Rectal smooth muscle tissue (tissue), 1 donor: ENCODE measurements around the gene DPEP2NB.
"Not testable (repeated sequence)": the region's sequence is repeated elsewhere in the genome, so short reads cannot be mapped to it uniquely, and the experiment has no call there.

Experiments used
- H3K27ac ChIP-seq: one replicate; pipeline ENCODE4 v1.7.0; 2013; ENCODE audit warnings: low read depth, low read length, inconsistent platforms
- H3K27me3 ChIP-seq: one replicate; pipeline ENCODE4 v1.7.0; 2013; ENCODE audit warnings: low read length; ENCODE audit not compliant: control insufficient read depth, insufficient read depth
- H3K36me3 ChIP-seq: one replicate; pipeline ENCODE4 v1.7.0; 2013; ENCODE audit warnings: low read length; ENCODE audit not compliant: control insufficient read depth, insufficient read depth
- H3K4me1 ChIP-seq: one replicate; pipeline ENCODE4 v1.7.0; 2013; ENCODE audit warnings: low read length; ENCODE audit not compliant: control insufficient read depth, insufficient read depth
- H3K4me3 ChIP-seq: one replicate; pipeline ENCODE4 v1.7.0; 2013; ENCODE audit warnings: low read length
- H3K9ac ChIP-seq: one replicate; pipeline ENCODE4 v1.7.0; 2013; ENCODE audit warnings: low read length

DPEP2NB gene

DNA sequence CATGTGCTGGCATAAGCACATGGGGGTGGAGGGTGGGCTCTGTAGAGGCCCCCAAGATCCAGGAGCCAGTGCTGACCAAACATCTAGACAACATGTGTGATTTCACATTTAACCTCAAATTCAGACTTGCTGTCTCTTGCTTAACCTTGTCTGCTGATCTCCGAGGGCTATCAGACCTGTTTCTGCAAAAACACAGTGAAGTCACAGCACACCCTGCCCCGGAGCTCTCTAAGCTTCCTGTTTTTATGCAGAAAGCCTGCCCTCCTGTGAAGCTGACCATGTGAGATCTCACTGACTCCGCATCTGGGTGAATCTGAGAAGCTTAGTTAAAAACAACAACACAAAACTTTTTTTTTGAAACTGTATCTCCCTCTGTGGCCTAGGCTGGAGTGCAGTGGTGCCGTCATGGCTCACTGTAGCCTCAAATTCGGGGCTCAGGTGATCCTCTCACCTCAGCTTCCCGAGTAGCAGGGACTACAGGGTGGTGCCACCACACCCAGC, 9.9 kb downstream of the DPEP2NB start:
- H3K27ac ChIP-seq: no peak overlapping the region
- no peak overlapping the region for H3K9ac ChIP-seq
- H3K4me3 ChIP-seq: no peak overlapping the region
- H3K36me3 ChIP-seq: no peaks in the 10 kb centered on the region
- no peaks in the 10 kb centered on the region for H3K27me3 ChIP-seq
- H3K4me1 ChIP-seq: no peaks in the 10 kb centered on the region

DNA sequence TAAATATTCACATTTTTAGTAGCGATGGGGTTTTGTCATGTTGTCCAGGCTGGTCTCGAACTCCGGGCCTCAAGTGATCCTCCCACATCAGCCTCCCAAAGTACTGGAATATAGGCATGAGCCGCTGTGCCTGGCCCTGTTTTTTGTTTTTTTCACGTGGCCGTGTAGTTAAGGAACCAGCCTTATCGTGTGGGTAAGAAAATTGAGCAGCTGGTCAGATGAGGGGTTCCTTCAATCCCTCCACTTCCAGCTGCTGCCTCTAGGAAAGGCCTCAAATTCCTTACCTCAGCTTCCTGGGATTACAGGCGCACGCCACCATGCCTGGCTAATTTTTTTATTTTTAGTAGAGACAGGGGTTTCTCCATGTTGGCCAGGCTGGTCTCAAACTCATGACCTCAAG, 10.5 kb downstream of the DPEP2NB start:
- Histone ChIP-seq H3K4me1 (no peaks in the 10 kb centered on the region), H3K9ac (no peak overlapping the region), H3K27ac (no peak overlapping the region), H3K27me3 (no peaks in the 10 kb centered on the region), H3K4me3 (no peak overlapping the region), H3K36me3 (no peaks in the 10 kb centered on the region)

DNA sequence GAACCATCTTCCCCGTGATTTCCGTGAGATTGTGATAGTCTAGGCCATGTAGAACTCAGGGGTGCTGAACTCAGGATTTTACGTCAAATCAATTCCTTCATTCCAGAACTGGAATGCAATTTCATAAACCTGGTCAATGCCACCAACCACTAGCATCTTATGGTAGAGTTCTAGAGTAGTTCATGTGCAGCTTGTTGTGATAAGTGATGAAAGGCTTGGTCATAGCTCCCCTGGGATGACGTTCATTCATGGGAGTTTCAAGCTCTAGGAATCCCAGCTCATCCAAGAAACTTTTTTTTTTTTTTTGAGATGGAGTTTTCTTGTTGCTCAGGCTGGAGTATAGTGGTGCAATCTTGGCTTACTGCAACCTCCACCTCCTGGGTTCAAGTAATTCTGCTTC, 12.7 kb downstream of the DPEP2NB start:
- Histone ChIP-seq H3K4me1 (no peaks in the 10 kb centered on the region), H3K9ac (no peak overlapping the region), H3K27ac (no peak overlapping the region), H3K36me3 (no peaks in the 10 kb centered on the region), H3K27me3 (no peaks in the 10 kb centered on the region), H3K4me3 (no peak overlapping the region)

DNA sequence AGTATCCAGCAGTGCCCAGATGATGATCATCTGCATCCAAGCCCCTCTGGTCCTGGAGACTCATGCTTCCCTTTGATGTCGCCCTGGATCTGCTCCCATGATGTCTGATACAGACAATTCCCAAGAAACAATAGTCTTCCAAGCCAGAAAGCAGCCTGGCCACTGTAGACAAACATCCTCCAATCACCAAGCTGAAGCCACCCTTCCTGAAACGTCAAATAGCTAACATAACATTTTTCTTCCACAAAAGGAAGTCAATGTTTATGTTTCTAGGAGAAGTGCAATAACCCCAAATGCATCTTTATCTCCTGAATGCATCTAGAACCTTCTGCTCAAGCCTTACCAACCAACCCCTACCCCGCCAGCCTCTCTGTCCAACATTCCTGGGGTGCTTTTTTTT, 15.3 kb downstream of the DPEP2NB start:
- H3K4me1 ChIP-seq: no peaks in the 10 kb centered on the region
- peak overlapping the region; percentile 13 for H3K4me3 ChIP-seq
- H3K27me3 ChIP-seq: no peaks in the 10 kb centered on the region
- no peaks in the 10 kb centered on the region for H3K36me3 ChIP-seq
- H3K9ac ChIP-seq: no peak overlapping the region
- no peak overlapping the region for H3K27ac ChIP-seq

DNA sequence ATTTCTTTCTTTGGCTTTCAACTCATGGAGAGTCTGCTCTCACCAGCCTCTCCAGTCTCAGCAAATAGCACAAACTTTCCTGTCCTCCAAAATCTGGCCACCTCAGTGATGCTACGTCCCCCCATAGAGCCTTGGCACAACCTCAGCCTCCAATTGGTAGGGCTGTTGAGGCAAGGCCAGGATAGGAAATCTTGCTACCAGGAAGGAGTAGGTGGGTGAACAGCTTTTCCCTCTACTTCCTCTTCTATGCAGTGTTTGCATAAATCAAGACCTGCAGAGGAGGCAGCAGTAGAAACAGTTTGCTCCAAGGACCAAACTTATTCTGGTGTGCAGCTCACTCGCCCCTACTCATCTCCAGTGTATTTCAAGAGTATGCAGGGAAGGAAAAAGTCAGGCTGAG, 15.7 kb downstream of the DPEP2NB start:
- Histone ChIP-seq H3K36me3 (no peaks in the 10 kb centered on the region), H3K27ac (no peak overlapping the region), H3K4me1 (no peaks in the 10 kb centered on the region), H3K9ac (no peak overlapping the region), H3K27me3 (no peaks in the 10 kb centered on the region), H3K4me3 (peak overlapping the region; percentile 13)

DNA sequence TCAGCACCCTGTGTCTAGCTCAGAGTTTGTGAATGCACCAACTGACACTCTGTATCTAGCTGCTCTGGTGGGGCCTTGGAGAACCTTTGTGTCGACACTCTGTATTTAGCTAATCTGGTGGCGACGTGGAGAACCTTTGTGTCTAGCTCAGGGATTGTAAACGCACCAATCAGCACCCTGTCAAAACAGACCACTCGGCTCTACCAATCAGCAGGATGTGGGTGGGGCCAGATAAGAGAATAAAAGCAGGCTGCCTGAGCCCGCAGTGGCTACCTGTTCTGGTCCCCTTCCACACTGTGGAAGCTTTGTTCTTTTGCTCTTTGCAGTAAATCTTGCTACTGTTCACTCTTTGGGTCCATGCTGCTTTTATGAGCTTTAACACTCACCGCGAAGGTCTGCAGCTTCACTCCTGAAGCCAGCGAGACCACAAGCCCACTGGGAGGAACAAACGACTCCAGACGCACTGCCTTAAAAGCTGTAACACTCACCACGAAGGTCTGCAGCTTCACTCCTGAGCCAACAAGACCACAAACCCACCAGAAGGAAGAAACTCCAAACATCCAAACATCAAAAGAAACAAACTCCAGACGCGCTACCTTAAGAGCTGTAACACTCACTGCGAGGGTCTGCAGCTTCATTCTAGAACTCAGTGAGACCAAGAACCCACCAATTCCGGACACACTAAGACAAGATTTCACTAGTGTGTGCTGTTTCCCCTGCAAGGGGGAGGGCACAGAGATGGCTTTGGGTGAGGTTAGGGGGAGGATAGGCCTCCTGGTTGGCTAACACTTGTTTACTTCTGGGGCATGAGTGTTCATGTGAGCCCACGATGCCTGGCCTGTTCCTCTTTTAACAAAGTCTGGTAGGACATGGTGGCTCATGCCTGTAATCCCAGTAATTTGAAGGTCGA, 16.7 kb downstream of the DPEP2NB start, which contains the start of gene DPEP2:
Gene DPEP2, minus strand, starts transcription at position 706 of the 910 bp plus-strand sequence. CDS start 6,272 bp downstream, outside the sequence.
- not testable (repeated sequence) for H3K4me1 ChIP-seq, H3K9ac ChIP-seq, H3K36me3 ChIP-seq, H3K27me3 ChIP-seq, H3K27ac ChIP-seq
- peak within 1 kb of the TSS; percentile 36 for H3K4me3 ChIP-seq

DNA sequence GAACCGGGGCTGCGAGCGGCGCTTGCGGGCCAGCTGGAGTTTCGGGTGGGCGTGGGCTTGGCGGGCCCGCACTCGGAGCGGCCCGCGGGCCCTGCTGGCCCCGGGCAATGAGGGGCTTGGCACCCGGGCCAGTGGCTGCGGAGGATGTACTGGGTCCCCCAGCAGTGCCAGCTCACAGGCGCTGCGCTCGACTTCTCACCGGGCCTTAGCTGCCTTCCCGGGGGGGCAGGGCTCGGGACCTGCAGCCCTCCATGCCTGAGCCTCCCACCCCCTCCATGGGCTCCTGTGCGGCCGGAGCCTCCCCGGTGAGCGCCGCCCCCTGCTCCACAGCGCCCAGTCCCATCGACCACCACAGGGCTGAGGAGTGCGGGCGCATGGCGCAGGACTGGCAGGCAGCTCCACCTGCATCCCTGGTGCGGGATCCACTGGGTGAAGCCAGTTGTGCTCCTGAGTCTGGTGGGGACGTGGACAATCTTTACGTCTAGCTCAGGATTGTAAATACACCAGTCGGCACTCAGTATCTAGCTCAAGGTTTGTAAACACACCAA, 17.4 kb downstream of the DPEP2NB start:
- H3K4me1 ChIP-seq, H3K4me3 ChIP-seq, H3K9ac ChIP-seq, H3K36me3 ChIP-seq, H3K27ac ChIP-seq, H3K27me3 ChIP-seq: not testable (repeated sequence)

DNA sequence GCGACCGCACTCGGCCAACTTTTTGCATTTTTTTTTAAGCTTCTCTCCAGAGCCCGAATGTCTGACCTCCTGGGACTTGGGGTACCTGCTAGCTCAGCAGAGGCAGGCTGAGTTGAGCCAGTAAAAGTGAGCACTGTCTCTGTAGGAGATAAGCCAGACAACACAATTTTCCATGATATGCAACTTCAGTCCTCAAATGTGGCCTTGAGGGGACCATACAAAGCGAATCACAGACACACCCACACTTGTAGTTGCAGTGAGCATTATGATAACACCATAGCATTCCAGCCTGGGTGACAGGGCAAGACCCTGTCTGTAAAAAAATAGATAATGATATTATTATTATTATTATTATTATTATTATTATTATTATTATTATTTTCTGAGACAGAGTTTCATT, 19.0 kb downstream of the DPEP2NB start:
- H3K9ac ChIP-seq: no peak overlapping the region
- no peak overlapping the region for H3K4me3 ChIP-seq
- no peak overlapping the region for H3K27ac ChIP-seq
- H3K36me3 ChIP-seq: no peaks in the 10 kb centered on the region
- no peaks in the 10 kb centered on the region for H3K27me3 ChIP-seq
- H3K4me1 ChIP-seq: peaks cover 4% of the 10 kb centered on the region

DNA sequence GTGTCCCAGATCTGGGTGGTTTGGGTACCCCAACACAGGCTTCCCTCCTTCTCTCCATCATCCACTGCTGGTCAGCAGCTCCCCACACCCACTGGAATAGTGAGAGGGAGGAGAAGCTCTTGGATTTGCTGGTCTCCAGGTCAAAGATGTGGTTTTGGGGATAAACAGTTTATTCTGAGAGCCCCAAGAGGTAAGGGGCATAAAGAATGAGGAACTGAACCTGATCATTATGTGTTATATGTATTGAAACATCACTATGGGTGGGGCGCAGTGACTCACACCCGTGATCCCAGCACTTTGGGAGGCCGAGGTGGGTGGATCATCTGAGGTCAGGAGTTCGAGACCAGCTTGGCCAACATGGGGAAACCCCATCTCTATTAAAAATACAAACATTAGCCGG, 20.3 kb downstream of the DPEP2NB start:
- Histone ChIP-seq H3K9ac (no peak overlapping the region), H3K4me1 (peaks cover 4% of the 10 kb centered on the region), H3K27ac (no peak overlapping the region), H3K4me3 (no peak overlapping the region), H3K27me3 (no peaks in the 10 kb centered on the region), H3K36me3 (no peaks in the 10 kb centered on the region)

DNA sequence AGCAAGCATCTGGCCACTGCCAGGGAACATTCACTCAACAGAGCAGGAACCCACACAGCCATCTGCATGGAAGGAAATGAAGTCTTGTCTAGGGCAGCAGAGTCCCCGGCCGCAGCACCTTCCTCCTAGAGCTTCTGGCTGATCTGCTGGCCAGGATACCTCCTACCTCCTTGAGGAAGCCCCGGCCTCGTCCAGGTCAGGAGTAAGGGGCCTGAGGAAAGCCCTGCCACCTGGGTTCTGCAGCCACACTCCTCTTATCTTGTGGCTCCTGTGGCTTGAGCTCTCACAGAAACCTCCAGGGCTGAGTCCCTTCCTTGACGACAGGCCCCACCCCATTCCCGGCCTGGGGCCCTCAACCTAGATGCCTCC, 21.7 kb downstream of the DPEP2NB start:
- not testable (repeated sequence) for H3K9ac ChIP-seq, H3K4me3 ChIP-seq, H3K36me3 ChIP-seq, H3K27me3 ChIP-seq, H3K4me1 ChIP-seq, H3K27ac ChIP-seq

DNA sequence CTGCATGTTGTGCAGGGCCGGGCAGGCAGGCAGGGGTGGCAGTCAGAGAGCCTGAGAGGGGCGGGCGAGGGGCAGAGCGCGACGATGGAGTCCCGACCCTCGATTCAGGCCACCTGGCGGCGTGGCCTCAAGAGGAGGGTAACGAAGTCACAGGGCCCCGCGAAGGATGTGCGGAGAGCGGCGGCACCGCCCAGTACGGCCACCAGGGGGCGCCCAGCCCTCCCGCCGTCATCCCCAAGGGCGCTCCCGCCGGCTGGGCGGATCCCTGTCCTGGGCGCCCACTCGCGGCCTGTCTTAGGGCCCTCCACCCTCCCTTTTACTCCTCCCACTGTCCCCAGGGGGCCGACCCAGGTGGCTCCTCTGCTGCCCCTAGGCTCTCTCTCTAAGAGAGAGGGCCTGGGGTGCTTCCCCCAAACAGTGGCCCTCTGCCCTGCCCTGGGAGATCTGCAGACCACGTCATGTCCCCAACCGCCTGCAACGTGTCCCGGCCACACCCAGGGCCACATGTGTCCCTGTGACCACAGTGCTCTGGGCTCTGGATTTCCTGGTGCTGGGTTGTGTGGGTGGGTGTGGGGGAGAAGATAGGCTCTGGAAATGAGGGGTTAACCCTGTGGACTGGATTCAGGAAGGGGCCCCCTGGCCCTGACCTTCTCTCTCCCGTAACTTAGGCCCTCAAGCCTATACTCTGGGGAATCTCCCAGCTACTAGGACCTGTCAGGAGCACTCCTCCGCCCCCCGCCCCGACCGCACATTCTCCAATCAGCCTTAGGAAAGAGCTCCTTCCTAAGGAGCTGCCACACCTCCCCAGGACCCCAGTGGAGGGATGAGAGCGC, 22.3 kb downstream of the DPEP2NB start:
- H3K36me3 ChIP-seq: no peaks in the 10 kb centered on the region
- H3K9ac ChIP-seq: peak overlapping the region; percentile 45
- H3K4me3 ChIP-seq: peak overlapping the region; percentile 60
- H3K4me1 ChIP-seq: peaks cover 4% of the 10 kb centered on the region
- peak overlapping the region; percentile 46 for H3K27ac ChIP-seq
- no peaks in the 10 kb centered on the region for H3K27me3 ChIP-seq

DNA sequence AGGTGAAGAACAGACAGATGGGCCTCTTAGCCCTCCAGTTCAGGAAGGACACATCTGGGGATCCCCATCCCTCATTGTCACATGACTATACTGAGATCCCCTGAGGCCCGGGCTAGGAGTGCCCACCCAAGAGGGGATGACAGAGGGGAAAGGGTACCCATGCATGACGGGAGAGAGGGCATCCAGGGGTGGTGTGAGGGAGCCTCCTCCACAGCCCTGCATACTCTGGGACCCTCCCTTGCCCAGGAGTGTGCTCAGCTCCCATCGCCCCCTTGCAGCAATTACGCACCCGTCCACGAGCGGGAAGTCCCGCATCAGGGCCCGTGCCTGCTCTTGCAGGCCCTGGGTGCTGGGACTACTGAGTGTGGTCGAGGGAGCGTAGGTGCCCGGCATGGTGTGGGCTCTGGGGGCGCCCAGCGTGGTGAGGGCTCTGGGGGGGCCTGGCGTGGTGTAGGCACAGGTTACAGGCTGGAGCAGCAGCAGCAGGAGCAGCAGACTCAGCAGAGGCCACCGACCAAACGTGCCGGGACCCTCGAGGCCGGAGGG, 23.0 kb downstream of the DPEP2NB start:
- H3K4me3 ChIP-seq: peak overlapping the region; percentile 60
- H3K27ac ChIP-seq: no peak overlapping the region
- no peaks in the 10 kb centered on the region for H3K36me3 ChIP-seq
- no peak overlapping the region for H3K9ac ChIP-seq
- H3K27me3 ChIP-seq: no peaks in the 10 kb centered on the region
- peaks cover 4% of the 10 kb centered on the region for H3K4me1 ChIP-seq
